Superior temporal gyrus (tissue), 1 donor: Measurements from ENCODE around the gene SUPT4H1.
"Not testable (repeated sequence)": the region's sequence is repeated elsewhere in the genome, so short reads cannot be mapped to it uniquely, and the experiment has no call there.

ENCODE experiments used
- DNase-seq: peaks from one replicate; pipeline ENCODE4 v3.0.0-alpha.2; 2016; ENCODE audit errors: extremely low spot score

SUPT4H1 gene

DNA sequence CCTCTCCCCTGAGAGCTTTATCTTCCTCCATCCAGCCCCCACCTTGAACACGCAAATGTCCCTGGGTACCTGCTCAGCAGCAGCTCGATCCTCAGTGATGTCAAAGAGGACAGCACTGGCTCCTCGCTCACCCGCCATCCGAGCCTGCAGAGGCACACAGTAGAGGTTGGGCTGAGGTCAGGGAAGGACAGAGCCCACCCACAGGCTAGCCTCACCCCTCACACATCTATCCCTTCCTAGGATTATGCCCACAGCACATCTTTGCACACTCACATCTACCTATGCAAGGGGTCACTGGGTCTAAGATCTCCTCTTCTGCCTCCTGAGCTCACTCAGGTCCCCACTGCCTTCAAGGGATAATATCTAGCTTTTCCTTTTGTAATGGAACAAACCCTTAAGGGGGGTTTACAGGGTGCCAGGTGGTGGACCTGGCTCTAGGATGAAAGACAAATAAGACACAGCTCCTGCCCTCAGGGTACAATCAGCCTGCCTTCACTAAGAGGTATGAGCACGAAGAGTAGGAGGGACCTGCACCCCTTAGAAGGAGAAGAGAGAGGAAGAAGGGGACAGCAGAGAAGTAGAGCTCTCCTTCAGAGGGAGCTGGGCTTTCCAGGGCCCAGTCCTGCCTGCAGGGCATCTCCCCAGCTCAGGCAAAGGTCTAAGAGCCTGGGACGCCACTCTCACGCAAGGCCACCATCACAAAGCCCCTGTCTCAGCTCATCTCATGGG lies 11.6 kb upstream of the SUPT4H1 start:
- no peak for DNase-seq

DNA sequence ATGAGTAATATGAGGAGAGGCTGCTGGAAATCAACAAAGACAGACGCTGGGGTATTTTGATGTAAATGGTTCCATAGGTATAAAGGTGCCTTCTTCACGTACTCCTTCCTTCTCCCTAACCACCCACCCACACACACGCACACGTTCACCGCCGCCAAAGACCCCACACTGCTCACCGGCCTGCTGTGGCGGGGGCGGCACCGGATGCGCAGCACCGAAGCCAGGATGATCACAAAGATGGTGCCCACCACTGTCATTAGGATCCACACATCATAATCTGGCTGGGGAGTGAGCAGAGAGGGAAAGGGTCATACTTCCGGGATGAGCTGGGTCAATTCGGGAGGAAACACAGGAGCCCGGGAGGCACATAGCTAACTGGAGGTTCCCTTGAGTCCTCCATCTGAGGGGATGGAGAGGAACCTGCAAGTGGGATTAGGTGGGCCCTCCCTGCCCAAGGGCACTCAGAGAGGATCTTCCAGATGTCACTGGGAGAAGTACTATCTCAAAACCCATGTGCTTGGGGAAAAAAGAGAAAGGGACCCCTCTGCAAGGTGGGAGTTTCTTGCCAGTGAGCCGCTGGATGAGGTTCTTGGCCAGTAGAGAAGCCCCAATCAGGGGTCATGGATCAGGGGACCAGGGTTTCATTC lies 10.5 kb upstream of the SUPT4H1 start:
- no peak for DNase-seq

DNA sequence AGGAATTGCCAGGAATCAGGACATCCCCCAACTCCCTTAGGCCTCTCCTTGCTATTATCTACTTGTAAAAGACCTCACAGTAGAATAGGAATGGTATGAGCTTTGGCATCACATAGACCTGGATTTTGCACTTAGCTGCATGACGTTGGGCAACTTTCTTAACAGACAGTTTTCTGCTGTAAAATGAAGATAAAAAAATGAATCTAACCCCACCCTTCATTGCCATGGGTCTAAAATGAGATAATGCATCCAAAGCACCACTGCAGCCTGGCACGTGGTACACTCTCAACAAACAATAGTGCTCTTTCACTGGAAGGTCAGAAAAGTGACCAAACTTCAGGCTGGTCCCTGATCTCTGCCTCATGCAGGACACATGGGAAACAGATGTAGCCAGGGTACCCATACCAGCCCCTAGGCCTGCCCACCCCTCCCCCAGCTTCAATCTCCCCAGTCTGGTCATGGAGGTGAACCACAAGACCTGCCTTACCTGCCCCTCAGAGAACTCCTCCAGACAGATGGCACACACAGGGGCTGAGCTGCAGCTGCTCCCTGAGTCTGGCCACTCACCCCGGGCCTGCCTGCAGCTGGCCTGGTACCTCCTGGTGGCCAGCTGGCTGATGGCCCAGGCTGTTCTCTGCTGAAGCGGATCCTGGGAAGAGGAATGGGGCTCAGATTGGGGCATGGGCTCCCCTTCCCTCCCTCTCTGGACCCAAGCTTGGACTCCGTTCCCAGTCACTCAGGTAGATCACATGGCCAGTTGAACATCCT lies 8.5 kb upstream of the SUPT4H1 start:
- DNase-seq = no peak

DNA sequence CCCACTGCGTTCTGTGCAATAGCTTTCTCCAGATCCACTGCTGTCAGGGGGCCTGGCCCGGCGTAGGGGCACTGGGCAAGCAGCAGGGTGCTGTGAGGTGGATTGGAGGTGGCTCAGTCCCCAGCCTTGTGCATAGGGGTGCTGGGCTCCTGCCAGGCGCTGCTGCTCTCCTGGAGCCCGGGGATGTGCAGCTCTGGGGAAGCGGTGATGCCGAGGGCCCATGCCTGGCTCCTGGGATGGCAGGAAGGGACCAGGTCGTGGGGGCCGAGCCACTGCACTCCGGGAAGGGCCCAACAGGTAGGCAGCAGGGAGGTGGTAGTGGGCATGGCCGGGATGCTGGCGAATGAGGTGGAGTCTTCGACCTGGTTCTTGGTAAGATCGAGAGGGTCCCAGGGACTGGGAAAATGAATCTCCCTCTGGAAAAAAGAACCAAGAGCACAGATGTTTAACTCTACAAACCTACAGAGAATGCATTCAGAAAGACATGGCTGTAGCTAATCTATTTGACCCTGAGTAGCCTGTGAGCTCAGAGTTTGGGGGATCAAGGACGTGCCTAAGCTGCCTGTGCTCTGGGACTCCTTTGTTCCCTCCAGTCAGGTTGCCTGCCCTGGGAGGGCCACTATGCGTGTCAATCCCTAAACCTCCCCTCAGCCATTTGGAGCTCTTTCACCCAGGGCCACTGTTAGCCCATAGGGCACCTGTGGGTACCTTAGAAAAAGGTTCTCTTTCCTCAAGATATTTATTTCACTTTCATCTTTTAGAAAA lies 6.6 kb upstream of the SUPT4H1 start:
- no peak for DNase-seq

DNA sequence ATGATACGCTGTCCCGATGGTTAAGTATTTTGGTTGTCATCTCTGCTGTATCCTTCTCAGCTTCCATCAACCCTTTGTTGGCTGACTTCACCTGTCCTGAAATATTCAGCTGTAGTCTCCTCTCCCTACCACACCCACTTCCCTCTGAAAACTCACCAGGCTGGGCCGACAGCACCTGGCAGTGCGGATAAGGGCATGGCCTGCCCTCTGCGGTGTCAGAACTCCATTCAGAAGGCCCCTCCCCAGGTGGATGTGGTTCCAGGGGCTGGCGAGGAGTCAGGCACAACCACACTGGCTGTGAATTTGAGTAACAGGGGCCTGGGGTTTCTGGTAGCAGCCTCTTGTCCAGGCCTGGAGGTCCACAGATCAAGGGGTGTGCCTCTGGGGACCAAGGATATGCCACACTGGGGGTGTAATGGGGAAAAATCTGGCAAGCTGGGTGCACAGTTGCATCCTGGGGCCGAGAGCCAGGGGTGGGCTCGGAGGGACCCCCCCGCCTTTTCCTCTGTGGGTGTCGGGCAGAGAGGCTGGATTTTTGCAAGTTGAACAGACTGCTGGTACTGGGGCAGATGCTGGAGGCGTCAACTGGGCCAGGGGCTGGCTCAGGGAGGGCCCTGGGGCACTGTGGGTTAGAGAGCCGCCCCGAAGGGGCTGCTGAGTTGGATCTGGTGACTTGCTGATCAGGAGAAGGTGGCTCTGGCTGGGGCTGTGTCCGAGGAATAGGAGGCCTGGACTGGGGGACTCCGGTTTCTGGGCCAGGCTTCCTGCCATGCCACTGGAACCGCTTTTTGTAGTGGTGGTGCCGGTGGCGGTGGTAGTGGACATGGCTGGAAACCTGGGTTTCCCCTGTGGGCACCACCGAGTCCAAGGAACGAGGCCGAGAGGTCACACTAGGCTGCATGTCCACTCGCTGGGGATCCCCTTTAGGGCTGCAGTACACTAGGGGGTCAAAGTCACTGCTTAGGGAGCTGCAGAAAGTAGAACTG lies 5.6 kb upstream of the SUPT4H1 start:
- DNase-seq = no peak

DNA sequence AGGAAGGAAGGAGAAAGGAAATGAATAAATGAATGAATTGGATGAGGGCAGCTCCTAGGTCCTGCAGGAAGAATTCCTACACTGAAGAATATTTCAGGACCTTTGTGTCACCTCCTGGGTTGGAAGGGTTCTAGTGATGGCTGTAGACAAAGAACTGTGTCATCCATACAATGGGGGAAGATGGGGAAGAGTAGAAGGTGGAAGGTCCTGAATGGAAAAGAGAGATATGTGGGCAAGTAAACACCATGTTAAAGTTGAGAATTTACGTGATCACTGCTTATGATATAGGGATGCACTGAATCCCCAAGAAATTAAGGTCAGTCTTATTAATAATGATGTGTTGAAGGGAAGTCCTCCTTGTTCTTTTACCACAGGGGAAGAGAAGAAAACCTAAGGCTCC lies 4.2 kb upstream of the SUPT4H1 start:
- DNase-seq = no peak

DNA sequence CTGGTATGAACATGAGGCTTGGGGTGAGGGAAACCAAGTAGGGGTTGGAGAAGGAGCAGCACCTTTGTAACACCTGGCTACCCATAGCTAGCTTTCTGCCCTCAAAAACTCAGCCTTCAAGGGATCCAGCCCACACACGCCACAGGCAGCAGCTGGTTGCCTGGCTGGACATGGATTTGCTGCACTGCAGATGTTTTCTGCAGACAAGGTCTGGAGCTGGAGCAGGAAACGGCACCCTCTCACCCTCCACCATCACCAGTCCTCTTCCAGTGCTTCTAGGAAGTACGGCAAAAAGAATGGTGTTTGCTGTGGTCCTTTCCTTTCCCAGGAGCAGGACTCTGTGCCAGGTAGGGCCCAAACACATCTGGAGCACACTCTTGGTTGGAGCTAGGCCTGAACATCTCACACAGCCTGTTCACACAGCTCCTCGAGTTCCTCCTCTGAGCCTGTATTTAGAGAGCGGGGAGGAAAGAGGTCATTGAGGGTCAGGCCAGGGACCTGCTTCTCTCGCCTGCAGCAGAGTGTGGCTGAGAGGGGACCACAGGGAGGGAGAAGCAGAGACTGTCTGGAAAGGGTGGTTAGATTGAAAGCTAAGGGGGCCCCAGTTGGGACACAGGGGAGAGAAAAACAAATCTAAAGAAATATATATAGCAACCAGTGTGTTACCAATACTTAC lies 2.7 kb upstream of the SUPT4H1 start:
- DNase-seq = no peak

DNA sequence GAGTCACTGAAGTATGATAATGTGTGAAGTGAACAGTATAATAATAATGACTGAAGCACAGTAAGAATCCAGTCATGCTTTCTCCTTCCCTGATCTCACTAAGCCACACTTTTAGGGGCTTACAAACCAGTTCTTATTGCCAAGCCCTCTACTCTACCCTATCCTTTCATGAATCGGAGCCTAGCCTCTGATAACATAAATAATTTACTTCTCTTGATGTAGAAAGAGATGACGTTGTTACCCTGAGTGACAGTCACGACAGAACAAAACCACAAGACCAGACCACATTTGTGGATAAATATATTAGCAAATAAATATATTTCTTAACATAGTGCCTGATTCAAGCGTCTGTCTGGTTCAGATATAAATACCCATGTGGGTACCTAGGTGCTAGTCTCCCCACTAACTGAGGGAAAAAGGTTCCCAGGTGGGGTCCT lies 1.4 kb upstream of the SUPT4H1 start:
- DNase-seq = no peak

DNA sequence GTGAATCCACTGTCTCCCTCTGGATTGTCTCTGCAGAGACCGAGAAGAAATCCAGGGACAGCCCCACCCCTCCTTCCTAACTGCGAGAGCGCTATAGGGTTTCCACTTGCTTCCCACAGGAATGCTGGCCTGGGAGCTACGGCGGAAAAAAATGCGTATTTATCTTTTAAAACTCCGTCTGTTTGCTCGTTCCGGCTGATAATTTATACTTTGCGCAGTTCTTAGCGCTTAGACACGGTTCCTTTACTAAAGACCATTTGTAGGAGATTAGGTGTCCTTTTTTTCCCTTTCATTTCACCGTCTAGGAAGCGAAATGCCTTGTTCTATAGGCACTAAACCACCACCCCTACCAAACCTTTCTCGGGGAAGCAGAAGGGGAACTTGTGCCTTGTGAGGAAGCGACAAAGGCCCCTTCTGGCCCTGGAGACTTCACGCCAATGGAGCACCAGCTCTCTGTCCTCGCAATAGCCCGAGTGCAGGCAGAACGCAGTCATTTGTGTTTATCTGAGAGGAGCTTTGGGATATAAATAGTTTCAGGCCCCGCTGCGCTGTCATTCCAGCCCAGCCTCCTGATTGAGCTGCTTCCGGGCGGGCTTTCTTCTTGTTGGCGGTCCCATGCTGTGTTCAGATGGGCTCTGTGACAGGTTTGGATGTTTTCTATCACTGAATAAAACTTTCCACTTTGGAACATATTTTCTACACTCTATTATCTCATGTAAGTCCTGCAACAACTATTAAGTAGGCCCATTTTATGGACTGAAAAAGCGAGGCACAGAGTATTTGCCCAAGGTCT lies 791 bp upstream of the SUPT4H1 start:
- no peak for DNase-seq

DNA sequence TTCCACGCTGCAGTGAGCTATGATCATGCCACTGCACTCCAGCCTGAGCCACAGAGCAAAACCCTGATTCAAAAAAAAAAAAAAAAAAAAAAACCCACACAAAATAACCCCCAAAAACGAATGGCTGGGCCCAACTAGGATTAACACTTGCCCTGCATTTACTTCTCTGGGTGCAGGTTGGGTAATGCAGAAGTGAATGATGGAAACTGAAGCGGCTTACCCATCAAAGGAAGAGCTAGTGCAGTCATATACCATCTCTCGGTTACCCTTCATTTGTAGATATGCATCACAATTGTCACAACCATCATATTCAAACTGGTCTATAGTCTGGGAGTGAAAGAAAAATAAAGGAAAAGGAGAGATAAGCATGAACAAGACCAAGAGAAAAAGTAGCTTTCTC lies 819 bp downstream of the SUPT4H1 start:
- DNase-seq = no peak

DNA sequence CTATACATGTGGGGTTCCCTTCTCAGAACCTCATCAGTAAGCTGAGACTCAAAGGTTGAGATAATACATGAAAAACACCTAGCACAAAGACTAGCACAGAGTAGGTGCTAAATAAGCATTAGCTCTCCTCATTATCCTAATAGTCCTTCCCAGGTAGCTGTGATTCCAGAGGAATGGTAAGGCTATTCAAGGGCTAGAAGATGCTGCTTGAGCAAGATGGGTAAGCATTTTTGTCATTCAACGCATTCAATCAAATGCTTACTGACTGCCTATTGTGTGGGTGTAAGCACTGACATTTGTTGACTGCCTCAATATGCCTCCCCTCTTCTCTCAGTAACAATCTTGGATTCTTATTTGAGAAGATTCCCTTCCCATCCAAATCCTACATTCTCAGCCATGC lies 4.0 kb downstream of the SUPT4H1 start:
- no peak for DNase-seq

DNA sequence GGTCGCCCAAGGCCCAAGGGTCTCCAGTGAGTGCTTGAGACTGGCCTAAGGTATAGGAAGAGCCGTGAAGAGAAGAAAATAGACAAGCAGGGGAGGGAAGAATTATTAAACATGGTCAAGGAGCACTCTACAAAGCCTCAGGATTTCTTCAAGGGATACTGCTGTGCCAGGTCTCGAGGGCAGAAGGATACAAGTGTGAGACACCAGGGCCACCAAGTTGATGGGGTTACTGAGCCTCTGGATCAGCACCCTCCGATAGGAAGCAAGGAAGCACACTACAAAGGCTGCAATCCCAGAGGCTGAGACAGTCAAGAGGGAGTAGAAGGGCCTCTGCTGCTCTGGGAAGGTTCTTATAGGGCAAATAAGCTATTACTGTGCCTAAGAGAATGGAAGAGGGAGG lies 6.5 kb downstream of the SUPT4H1 start:
- DNase-seq = no peak

DNA sequence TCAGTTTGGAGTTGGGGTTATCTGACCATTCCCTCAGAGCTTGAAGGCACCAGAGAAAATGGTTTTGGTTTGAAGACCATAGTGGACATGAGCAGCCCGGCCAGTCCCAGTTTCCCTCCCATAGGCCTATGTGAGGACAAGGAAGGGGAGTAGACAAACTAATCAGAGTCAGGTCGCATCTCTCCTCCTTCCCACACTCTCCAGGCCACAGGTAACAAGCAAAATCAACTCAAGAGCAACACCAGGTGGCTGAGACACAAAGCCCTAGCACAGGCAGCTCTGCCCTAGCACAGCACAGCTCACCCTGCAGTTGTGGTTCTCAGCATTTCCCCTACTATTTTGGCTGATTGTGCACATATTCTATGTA lies 7.2 kb downstream of the SUPT4H1 start:
- no peak for DNase-seq

DNA sequence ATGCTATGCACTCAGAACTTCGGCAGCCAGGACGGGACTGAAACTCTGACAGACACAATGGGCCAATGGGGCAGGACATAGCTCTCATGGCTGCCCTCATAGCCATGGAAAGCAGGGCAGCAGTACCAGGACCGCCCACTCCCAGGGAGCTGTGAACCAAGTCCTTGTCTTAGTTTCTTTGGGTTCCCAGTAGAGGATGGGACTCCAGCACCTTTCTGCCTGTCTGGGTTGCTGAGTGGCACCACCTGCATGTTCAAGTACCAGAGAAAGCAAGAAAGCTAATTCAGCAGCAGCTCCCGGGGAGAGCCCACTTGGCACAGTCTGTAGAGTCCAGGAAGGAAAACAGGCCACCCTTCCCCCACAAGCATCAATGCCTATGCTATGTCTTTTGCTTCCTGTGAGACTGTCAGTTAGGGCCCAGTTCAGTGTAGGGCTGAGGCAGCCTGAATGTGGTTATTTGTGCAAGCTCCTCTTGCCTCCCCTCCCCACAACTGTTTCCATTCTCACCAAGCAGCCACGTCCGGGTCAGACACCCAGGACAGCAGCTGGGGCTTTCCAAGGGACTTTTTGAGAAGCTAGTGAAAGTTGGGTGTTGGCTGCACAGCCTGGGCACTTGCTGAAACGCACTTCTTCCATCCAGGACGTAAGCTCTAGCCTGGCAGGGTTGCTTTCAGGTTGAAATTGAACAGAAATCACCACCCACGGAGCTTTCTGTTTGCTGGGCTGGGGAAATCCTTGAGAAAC lies 7.8 kb downstream of the SUPT4H1 start:
- no peak for DNase-seq

DNA sequence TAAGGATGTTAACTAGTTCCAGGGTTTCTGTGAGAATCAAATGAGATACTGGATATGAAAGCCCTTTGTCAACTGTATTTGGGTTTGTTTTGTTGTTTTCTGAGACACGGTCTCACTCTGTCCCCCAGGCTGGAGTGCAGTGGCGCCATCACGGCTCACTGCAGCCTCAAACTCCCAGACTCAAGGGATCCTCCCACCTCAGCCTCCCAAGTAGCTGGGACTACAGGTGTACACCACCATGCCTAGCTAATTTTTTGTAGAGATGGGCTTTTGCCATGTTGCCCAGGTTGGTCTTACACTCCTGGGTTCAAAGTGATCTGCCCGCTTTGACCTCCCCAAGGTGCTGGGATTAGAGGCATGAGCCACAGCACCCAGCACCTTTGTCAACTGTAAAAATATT lies 8.9 kb downstream of the SUPT4H1 start:
- no peak for DNase-seq

DNA sequence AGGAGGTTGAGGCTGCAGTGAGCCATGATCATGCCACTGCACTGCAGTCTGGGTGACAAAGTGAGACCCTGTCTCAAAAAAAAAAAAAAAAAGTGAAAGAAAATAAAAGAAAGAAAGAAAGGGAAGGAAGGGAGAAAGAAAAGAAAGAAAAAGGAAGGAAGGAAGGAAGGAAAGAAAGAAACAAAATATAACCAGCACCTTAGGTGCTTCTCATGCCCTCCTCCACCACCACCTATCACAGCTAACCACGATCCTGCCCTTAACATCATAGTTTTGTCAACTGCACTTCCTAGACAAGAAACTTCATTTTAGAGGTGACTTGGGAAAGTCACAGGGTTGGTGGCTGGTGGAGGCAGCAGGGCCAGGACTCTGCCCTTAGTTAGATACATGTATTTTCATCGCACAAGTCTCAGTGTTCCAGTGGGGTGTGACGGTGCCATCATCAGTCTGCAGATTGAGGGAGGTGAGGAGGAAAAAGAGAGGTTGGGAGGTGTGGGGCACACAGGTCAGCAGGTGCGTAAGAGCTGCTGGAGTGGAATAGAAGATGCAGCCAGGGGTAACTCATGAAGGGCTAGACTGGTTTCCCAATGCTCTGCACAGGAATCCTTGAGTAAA lies 10.0 kb downstream of the SUPT4H1 start:
- no peak for DNase-seq

DNA sequence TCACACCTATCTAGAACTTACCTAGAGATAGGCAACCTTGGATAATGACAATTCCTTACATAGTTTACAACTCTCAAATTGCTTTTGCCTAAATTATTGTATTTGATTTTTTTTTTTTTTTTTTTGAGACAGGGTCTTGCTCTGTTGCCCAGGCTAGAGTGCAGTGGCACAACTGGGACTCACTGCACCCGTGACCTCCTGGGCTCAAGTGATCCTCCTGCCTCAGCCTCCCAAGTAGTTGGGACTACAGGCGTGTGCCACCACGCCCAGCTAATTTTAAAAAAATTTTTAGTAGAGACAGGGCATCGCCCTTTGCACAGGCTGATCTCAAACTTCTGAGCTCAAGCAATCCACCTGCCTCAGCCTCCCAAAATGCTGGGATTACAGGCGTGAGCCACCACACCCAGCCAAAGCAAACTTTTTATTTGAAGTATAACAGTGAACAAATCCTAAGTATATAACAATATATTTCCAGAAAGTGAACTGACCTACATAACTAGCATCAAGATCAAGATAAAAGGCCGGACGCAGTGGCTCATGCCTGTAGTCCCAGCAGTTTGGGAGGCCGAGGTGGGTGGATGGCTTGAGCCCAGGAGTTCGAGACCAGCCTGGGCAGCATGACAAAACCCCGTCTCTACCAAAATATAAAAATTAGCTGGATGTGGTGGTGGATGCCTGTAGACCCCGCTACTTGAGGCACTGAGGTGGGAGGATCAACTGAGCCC lies 10.7 kb downstream of the SUPT4H1 start:
- not testable (repeated sequence) for DNase-seq

DNA sequence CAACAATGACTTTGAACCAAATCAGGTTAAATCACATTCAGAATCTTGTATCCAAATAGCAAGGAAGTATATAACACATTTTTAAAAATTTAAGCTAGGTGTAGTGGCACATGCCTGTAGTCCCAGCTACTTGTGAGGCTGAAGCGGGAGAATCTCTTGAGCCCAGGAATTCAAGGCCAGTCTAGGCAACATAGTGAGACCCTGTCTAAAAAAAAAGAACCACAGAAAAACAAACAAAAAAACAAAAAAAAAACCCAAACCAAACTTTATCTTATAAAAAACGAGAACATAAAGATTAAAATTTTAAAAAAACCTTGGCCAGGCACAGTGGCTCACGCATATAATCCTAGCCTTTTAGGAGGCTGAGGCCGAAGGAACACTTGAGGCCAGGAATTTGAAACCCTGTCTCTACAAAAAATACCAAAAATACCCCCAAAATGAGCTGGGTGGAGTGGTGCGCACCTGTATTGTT lies 11.6 kb downstream of the SUPT4H1 start:
- no peak for DNase-seq
